SU-DHL-6 (cell line): ENCODE measurements around the gene TRIP6.

Experiments used
- CTCF ChIP-seq: fragments of 200-600 bp; sonication (generic); IDR thresholded peaks from one replicate; pipeline ENCODE4 v1.5.1; 2017; ENCODE audit warnings: antibody characterized with exemption, mild to moderate bottlenecking, low read length, moderate library complexity; ENCODE audit not compliant: insufficient read depth, poor library complexity, severe bottlenecking
- EZH2phosphoT487 ChIP-seq: fragments of 200-600 bp; sonication (generic), shearing (Covaris generic); conservative IDR thresholded peaks from 2 replicates; pipeline ENCODE4 v1.6.1; 2018; ENCODE audit warnings: mild to moderate bottlenecking, antibody characterized with exemption, low read length, moderate library complexity, mixed read lengths

- TF ChIP-seq CTCF (no peak), EZH2phosphoT487 (no peak)
These were observed 39.6 kb upstream of the TRIP6 start, which contains the start of gene EPHB4 for GRCh38 chr7:100827330-100828226.
